Brain microvascular endothelial cell (primary cell): ENCODE measurements around the gene TMEM175.

Source experiments
- DNase-seq: peaks from one replicate; pipeline ENCODE4 v3.0.0-alpha.2; 2020
- H3K27ac ChIP-seq: fragments of 250-450 bp; sonication (Bioruptor Pico); 2 replicates; pipeline ENCODE4 v1.5.1; 2020; ENCODE audit warnings: mild to moderate bottlenecking, moderate library complexity
- H3K27me3 ChIP-seq: fragments of 250-450 bp; sonication (Bioruptor Pico); replicated peaks from 2 replicates; pipeline ENCODE4 v1.5.1; 2020; ENCODE audit warnings: mild to moderate bottlenecking
- H3K36me3 ChIP-seq: fragments of 250-450 bp; sonication (Bioruptor Pico); replicated peaks from 2 replicates; pipeline ENCODE4 v1.5.1; 2020; ENCODE audit warnings: mild to moderate bottlenecking
- H3K4me3 ChIP-seq: 2 replicates; pipeline ENCODE4 v1.5.1; 2011; ENCODE audit warnings: low read depth, mild to moderate bottlenecking, control low read depth, low read length, moderate library complexity
- CTCF ChIP-seq: IDR thresholded peaks from 2 replicates; pipeline ENCODE4 v1.5.1; 2011; ENCODE audit warnings: low read depth, mild to moderate bottlenecking, moderate library complexity, low read length, control low read depth, inconsistent platforms; ENCODE audit errors: missing control alignments
- in situ Hi-C: cut with HindIII; loops from 2 replicates; pipeline ENCODE4 v1.10.0; 2017; ENCODE audit warnings: low sequenced_read_pairs, low pct_ligation_motif_present

TMEM175 gene

GRCh38 chr4:978957-979701 lies 46.9 kb downstream of the TMEM175 start:
- Histone ChIP-seq H3K27me3 (no peaks in the 10 kb centered on the region), H3K36me3 (no peaks in the 10 kb centered on the region), H3K27ac (no peak overlapping the region), H3K4me3 (no peak overlapping the region)
- TF ChIP-seq CTCF: no peak
- in situ Hi-C loops: no loop called here
- no peak for DNase-seq

GRCh38 chr4:982291-982690 lies 50.0 kb downstream of the TMEM175 start:
- H3K36me3 ChIP-seq: no peaks in the 10 kb centered on the region
- H3K4me3 ChIP-seq: no peak overlapping the region
- TF ChIP-seq CTCF: no peak
- H3K27ac ChIP-seq: no peak overlapping the region
- in situ Hi-C loops: no loop called here
- DNase-seq: no peak
- H3K27me3 ChIP-seq: no peaks in the 10 kb centered on the region

GRCh38 chr4:982814-983213 lies 50.6 kb downstream of the TMEM175 start:
- DNase-seq: no peak
- in situ Hi-C loops: no loop called here
- TF ChIP-seq CTCF: no peak
- Histone ChIP-seq H3K4me3 (no peak overlapping the region), H3K27me3 (no peaks in the 10 kb centered on the region), H3K36me3 (no peaks in the 10 kb centered on the region), H3K27ac (no peak overlapping the region)

GRCh38 chr4:984336-985054 lies 52.2 kb downstream of the TMEM175 start:
- Histone ChIP-seq H3K36me3 (no peaks in the 10 kb centered on the region), H3K4me3 (no peak overlapping the region), H3K27ac (no peak overlapping the region), H3K27me3 (no peaks in the 10 kb centered on the region)
- no peak for DNase-seq
- in situ Hi-C loops: no loop called here
- TF ChIP-seq CTCF: no peak

GRCh38 chr4:985123-985830 lies 53.0 kb downstream of the TMEM175 start:
- in situ Hi-C loops: no loop called here
- TF ChIP-seq CTCF: no peak
- H3K27ac ChIP-seq: no peak overlapping the region
- no peak for DNase-seq
- no peak overlapping the region for H3K4me3 ChIP-seq
- H3K27me3 ChIP-seq: no peaks in the 10 kb centered on the region
- peaks cover 2% of the 10 kb centered on the region for H3K36me3 ChIP-seq
